ENCODE results near the gene SERPINE3. TPM values are rescaled to one million over a fixed set of nuclear protein-coding genes. Genes with fewer than 3 reads are reported as not detected.
A peak's percentile ranks its signal among the peaks of the same experiment; 100 is the strongest.

The SERPINE3 gene
- total RNA-seq, 8 experiments from 2014 or later, result 0.14 to 0.46 (median 0.21) TPM; not detected in 3

DNA sequence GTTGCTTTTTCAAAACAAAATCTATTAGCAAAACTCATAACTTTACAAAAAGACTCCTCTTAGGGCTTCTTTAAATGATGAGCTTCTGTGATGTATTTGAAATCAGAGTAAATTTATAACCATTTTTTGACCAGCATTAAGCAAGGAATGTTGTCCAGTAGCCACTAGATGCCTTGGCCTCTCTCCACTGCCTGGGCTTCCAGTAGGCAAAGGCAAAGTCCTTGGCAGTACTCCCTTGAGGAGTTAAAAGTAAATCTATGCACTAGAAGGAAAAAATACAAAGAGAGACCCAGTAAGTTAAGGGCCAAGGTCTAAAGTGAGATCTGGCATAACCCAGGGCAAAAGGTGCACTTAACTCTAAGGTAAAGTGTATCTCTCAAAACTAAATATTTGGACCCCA is 9.5 kb downstream of the SERPINE3 start:
- Histone ChIP-seq H3K27ac (no peak overlapping the region), H3K4me1 (replicated peaks in 1 of 2) (peaks cover 2 to 3% of the 10 kb centered on the region in 2 donors), H3K4me3 (no peak overlapping the region)
- ATAC-seq (replicated peaks in 6 of 8), result no peak
- in situ Hi-C loops (cut with MboI; ENCODE audit: low pct_unique_long_range_greater_than_20kb in 2 of 9, low sequenced_read_pairs in 9 of 9, unreplicated experiment in 9 of 9), result no loop called here

DNA sequence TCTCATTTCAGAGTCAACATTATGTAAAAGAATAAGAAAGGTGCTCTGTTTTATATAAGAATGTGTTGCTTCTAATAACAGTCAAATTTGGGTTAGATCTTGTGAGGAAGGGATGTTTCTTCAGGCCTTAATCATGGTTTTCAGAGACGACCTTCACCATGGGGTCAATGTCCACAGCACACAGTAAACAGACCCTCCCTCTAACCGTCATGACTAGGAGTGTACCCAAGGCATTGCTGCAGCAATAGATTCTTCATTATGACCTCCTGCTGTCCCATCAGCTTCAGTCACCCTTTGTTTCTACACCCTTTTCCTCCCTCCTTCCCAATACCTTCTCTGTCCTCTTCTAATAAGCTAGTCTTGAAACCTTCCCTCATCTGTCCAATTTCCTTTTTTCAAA is 15.7 kb downstream of the SERPINE3 start:
- Histone ChIP-seq H3K27ac (no peak overlapping the region), H3K4me3 (no peak overlapping the region), H3K4me1 (replicated peaks in 1 of 2) (peaks cover 0 to 5% of the 10 kb centered on the region in 2 donors)
- in situ Hi-C loops (cut with MboI; ENCODE audit: low pct_unique_long_range_greater_than_20kb in 2 of 9, low sequenced_read_pairs in 9 of 9, unreplicated experiment in 9 of 9), result no loop called here
- no peak for ATAC-seq (replicated peaks in 6 of 8)
- WGBS, 10 experiments, result 20 to 100% (median 68%) methylated on average over 1 to 2 of the region's 2 CpGs; no CpG with 5 or more reads in 4 of the 10 experiments

DNA sequence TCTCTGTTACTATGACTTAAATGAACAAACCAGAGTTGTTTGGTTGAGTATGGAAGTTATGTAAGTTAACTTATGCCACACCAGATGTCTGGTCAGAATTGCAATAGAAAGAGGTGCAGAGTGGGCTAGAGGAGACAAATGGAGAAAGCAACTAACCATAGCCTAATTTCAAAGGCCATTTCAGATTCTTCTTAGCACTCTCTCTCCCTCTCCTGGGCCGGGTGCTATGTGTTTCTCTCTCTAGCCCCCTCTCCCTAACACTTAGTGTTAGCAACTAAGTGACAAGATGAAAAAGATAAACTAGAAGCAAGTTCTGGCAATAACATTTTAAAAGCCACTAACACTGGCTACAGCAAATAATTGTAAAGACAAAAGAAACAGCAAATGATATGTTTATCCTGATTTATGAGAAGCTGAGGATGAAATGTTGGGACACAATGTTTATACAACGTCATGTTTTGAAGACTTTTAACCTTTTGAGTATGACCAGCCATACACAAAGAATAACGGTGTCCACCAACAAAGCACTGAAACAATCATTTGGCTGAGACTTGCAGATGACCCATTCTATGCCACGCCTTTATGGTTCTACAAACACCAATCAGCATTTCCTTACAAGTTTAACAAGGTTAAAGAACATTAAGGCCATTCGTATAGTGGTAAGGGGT is 18.6 kb downstream of the SERPINE3 start:
- no peak for ATAC-seq (replicated peaks in 6 of 8)

DNA sequence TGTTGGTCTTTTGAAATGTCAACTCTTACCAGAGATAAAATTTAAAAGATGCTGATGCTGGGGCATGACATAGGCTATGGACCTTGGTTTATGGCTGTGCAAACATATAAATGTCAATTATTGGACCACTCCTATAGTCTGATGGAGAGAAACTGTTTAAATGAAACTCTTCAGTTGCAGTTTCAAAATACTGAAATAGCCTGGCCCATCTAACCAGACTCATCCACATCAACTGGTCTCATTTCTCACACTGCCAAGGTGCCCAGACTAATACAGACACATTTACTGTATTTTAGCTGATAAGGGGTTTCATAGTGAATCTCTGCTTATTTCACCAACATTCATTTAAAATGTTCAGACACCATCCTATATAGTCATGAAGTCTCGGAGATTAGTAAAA is 19.9 kb downstream of the SERPINE3 start:
- Histone ChIP-seq H3K4me3 (no peak overlapping the region), H3K27ac (no peak overlapping the region), H3K4me1 (replicated peaks in 1 of 2) (peaks cover 0 to 5% of the 10 kb centered on the region in 2 donors)
- no peak for ATAC-seq (replicated peaks in 6 of 8)
- in situ Hi-C loops (cut with MboI; ENCODE audit: low pct_unique_long_range_greater_than_20kb in 2 of 9, low sequenced_read_pairs in 9 of 9, unreplicated experiment in 9 of 9), result no loop called here
- WGBS, 10 experiments, result 75 to 100% (median 100%) methylated on average over 1 of the region's 1 CpG; no CpG with 5 or more reads in 1 of the 10 experiments

More for the DNA sequence above, 18.6 kb downstream of the SERPINE3 start:
- Histone ChIP-seq H3K4me3 (no peak overlapping the region), H3K27ac (no peak overlapping the region), H3K4me1 (replicated peaks in 1 of 2) (peaks cover 0 to 5% of the 10 kb centered on the region in 2 donors)
- WGBS, 10 experiments, result 71 to 100% (median 89%) methylated on average over 2 to 5 of the region's 5 CpGs
- in situ Hi-C loops (cut with MboI; ENCODE audit: low pct_unique_long_range_greater_than_20kb in 2 of 9, low sequenced_read_pairs in 9 of 9, unreplicated experiment in 9 of 9), result no loop called here

DNA sequence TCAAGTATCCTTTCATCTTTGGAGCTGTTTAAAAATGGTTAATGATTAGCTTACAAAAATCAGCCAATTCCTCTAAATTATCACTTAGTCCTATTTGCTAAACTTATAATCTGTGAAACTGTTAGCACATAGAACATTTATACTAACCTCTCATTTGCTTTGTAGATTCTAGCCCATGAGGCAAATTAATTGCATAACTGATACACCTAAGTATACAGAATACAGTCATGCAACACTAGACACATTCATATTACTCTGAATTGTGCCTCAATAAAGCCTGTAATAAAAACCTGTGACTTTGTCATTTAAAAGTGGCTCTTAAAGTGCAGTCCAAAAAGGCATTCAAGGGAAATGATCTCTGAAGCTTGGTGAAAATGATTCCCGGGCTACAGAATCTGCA is 21.0 kb downstream of the SERPINE3 start:
- Histone ChIP-seq H3K4me3 (no peak overlapping the region), H3K4me1 (replicated peaks in 1 of 2) (peaks cover 0 to 5% of the 10 kb centered on the region in 2 donors), H3K27ac (no peak overlapping the region)
- in situ Hi-C loops (cut with MboI; ENCODE audit: low pct_unique_long_range_greater_than_20kb in 2 of 9, low sequenced_read_pairs in 9 of 9, unreplicated experiment in 9 of 9), result no loop called here
- 36 to 100% (median 68%) methylated on average over 1 of the region's 1 CpG; no CpG with 5 or more reads in 2 of the 10 experiments for whole genome bisulfite sequencing, 10 experiments
- no peak for ATAC-seq (replicated peaks in 6 of 8)

DNA sequence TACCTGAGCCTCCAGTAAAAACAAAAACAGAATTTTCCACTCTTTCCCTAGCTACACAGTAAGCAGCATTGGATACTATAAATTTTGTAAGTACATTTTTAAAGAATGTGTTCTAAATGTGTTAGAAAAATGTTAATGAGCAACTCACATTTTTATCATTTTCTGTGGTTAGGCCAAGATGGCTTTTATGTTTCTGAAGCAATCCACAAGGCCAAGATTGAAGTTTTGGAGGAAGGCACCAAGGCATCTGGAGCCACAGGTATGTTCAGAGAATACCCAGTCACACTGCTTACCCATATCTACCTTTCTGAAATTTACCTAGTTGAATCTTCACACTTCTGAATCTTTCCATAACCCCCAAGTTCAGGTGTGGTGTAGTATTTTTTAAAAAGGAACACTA is 21.6 kb downstream of the SERPINE3 start:
- peaks cover 0 to 5% of the 10 kb centered on the region in 2 donors for H3K4me1 ChIP-seq (replicated peaks in 1 of 2)
- no peak overlapping the region for H3K4me3 ChIP-seq
- ATAC-seq (replicated peaks in 6 of 8), result no peak
- in situ Hi-C loops (cut with MboI; ENCODE audit: low pct_unique_long_range_greater_than_20kb in 2 of 9, low sequenced_read_pairs in 9 of 9, unreplicated experiment in 9 of 9), result no loop called here
- no peak overlapping the region for H3K27ac ChIP-seq

DNA sequence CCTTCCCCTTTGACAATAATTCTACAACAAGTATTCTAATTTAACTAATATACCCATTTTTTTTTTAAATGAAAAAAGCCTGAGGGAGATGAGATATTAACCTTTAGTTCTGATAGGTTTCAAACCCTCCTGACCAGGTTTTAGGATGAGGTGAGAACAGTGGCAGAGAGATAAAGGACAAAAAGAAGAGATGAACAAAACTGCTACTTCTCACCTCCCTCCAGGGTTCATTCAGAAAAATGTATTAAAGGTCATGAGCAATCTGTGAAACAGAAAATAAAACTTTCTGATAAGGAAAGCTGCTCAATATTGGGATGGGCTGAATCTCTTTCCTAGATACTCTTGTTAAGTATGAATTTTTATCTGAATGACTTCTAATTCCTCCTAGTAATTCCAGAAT is 24.1 kb downstream of the SERPINE3 start:
- Histone ChIP-seq H3K4me1 (replicated peaks in 1 of 2) (no peaks in the 10 kb centered on the region), H3K4me3 (no peak overlapping the region), H3K27ac (no peak overlapping the region)
- in situ Hi-C loops (cut with MboI; ENCODE audit: low pct_unique_long_range_greater_than_20kb in 2 of 9, low sequenced_read_pairs in 9 of 9, unreplicated experiment in 9 of 9), result no loop called here
- no peak for ATAC-seq (replicated peaks in 6 of 8)

DNA sequence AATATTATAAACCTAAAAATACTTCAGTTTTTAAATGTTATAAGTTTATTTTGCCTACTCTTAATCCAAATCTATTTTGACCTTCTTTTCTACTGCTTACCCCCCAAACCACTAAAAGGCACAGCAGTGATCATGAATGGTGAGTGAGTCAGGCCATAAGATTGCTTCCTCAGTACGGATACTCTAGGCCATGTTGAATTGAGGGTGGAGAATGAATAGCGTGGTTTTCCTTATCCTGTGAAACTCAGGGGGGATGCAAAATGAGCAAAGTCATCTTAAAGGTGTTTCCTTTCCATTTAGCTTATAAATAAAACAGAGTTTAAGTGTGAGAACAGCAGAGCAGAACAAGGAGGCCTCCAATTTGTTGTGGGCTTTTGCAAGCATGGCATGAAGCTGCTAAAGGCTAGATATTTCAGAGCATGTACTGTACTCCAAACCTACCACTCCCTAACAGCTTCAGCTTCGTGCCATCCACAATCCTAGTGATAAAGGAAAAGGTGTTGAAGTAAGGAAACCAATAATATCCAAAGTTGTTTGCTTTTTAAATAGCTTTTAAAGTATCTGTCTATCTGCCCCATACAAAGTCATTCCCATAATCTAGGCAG is 25.0 kb downstream of the SERPINE3 start:
- ATAC-seq (replicated peaks in 6 of 8), result peak in 2 of 8 experiments; percentile 36 to 59
- no peaks in the 10 kb centered on the region for H3K4me1 ChIP-seq (replicated peaks in 1 of 2)
- in situ Hi-C loops (cut with MboI; ENCODE audit: low pct_unique_long_range_greater_than_20kb in 2 of 9, low sequenced_read_pairs in 9 of 9, unreplicated experiment in 9 of 9), result no loop called here
- WGBS, 10 experiments, result 61 to 100% (median 94%) methylated on average over 1 to 3 of the region's 3 CpGs; no CpG with 5 or more reads in 1 of the 10 experiments
- H3K4me3 ChIP-seq, result no peak overlapping the region
- H3K27ac ChIP-seq, result no peak overlapping the region

DNA sequence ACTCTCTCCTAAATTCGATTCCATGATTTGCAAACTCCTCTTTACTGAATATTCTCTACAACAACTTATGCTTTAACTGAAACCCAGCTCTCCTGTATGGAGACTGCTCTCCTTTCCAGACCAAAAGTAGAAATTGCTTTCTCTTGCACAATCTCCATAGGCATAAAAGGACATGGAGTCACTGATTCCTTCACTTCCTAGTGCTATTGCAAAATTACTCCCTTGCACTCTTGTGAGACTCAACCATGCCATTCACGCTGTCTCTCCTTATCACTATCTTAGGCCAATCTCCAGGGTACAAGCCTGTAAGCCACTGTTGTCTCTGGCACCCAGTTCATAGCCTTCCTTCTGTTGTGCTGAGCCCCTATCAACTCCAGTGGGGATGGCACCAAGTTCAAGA is 30.6 kb downstream of the SERPINE3 start:
- ATAC-seq (replicated peaks in 6 of 8), result no peak
- 58 to 100% (median 97%) methylated on average over 1 to 2 of the region's 2 CpGs for WGBS, 10 experiments
- Histone ChIP-seq H3K4me1 (replicated peaks in 1 of 2) (no peaks in the 10 kb centered on the region), H3K4me3 (no peak overlapping the region), H3K27ac (no peak overlapping the region)
- in situ Hi-C loops (cut with MboI; ENCODE audit: low pct_unique_long_range_greater_than_20kb in 2 of 9, low sequenced_read_pairs in 9 of 9, unreplicated experiment in 9 of 9), result no loop called here

DNA sequence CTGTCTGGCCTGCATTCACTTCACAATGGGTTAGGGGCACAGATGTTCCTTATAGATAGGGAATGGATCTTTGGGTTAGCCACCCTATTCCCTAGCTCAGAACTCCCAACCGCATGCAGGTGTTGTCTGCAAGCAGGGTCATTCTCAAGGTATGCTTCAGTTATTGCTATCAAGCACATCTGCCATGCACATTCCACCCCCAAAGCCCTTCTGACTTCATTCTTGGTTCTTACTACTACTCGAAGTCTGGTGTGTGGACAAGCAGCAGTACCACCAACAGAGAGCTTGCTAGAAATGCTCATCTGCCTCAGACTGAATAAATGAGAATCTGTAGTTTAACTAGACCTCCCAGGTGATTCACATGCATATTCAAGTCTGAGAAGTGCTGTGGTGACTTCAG is 31.3 kb downstream of the SERPINE3 start:
- Histone ChIP-seq H3K27ac (no peak overlapping the region), H3K4me3 (no peak overlapping the region), H3K4me1 (replicated peaks in 1 of 2) (no peaks in the 10 kb centered on the region)
- 0 to 100% (median 94%) methylated on average over 1 to 2 of the region's 2 CpGs; no CpG with 5 or more reads in 2 of the 10 experiments for WGBS, 10 experiments
- no peak for ATAC-seq (replicated peaks in 6 of 8)
- in situ Hi-C loops (cut with MboI; ENCODE audit: low pct_unique_long_range_greater_than_20kb in 2 of 9, low sequenced_read_pairs in 9 of 9, unreplicated experiment in 9 of 9), result no loop called here

DNA sequence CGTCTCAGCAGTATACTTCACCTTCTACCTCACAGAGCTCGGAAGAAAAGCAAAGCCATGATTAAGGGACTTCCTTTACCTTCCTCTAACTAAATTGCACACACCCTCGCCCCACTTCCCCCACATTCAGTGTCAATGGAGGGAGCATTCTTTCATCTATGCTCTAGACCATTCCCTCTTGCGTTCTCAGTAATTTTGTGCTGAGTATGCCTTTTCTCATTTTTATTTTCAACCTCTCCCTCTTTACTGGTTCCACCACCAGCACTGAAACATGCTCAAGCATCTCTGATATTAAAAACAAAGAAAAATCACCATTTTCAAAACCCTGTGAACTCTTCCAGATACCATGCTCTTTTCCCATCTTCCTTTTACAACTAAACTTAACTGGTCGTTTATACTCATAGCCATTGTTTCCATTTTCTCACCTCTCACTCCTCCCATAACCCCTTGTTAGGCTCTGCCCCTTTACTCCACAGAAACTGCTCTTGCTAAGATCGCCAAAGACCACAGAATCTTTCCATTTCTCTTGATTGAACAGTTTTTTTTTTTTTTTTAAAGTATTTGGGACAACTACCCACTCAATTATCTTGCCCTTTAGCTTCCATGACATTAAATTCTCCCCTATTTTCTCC is 32.4 kb downstream of the SERPINE3 start:
- in situ Hi-C loops (cut with MboI; ENCODE audit: low pct_unique_long_range_greater_than_20kb in 2 of 9, low sequenced_read_pairs in 9 of 9, unreplicated experiment in 9 of 9), result no loop called here
- H3K4me1 ChIP-seq (replicated peaks in 1 of 2), result no peaks in the 10 kb centered on the region
- no peak overlapping the region for H3K4me3 ChIP-seq
- no peak for ATAC-seq (replicated peaks in 6 of 8)
- no peak overlapping the region for H3K27ac ChIP-seq
- WGBS, 10 experiments, result 85 to 100% (median 93%) methylated on average over 4 to 6 of the region's 6 CpGs

DNA sequence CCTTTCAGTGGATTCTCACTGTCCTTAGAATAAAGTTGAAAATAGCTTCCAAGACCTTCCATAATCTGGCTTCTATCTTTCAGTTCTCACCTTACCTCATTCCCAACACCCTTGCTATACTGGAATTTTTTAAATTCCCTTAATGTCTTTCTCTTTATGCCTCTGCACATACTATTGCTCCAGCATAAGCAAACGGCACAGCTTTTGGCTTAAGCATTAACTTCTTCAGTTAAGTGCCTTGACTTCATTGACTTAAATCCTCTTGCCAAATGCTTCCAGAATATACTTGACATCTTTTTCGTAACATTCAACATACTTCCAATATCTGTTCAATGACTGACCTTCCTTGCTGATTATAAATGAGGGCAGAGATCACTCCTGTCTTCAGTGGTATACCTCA is 34.0 kb downstream of the SERPINE3 start:
- no peak for ATAC-seq (replicated peaks in 6 of 8)
- H3K4me1 ChIP-seq (replicated peaks in 1 of 2), result no peaks in the 10 kb centered on the region
- no peak overlapping the region for H3K4me3 ChIP-seq
- 79 to 100% (median 100%) methylated on average over 1 to 2 of the region's 2 CpGs; no CpG with 5 or more reads in 1 of the 10 experiments for WGBS, 10 experiments
- in situ Hi-C loops (cut with MboI; ENCODE audit: low pct_unique_long_range_greater_than_20kb in 2 of 9, low sequenced_read_pairs in 9 of 9, unreplicated experiment in 9 of 9), result no loop called here
- H3K27ac ChIP-seq, result no peak overlapping the region

DNA sequence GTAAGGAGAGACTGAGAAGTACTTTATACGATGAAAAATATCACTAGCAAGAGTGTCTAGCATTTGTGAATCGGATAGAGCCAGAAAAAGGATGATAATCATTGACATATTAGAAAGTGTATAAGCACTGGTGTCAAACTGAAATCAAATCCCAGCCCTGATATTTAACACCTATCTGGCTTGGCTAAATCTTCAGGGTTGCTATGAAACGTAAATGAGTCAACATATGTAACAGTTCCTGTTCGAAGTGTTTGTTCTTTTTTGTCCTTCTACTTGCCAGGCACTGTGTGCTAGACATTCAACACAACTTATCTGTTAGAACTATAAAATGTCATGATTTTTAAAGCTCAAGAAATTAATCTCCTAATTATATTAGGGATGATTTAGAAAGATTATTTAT is 40.8 kb downstream of the SERPINE3 start:
- Histone ChIP-seq H3K4me3 (no peak overlapping the region), H3K27ac (no peak overlapping the region), H3K4me1 (replicated peaks in 1 of 2) (no peaks in the 10 kb centered on the region)
- WGBS, 10 experiments, result 63 to 100% (median 89%) methylated on average over 1 to 4 of the region's 4 CpGs
- in situ Hi-C loops (cut with MboI; ENCODE audit: low pct_unique_long_range_greater_than_20kb in 2 of 9, low sequenced_read_pairs in 9 of 9, unreplicated experiment in 9 of 9), result no loop called here
- ATAC-seq (replicated peaks in 6 of 8), result peak in 1 of 8 experiments; percentile 75

DNA sequence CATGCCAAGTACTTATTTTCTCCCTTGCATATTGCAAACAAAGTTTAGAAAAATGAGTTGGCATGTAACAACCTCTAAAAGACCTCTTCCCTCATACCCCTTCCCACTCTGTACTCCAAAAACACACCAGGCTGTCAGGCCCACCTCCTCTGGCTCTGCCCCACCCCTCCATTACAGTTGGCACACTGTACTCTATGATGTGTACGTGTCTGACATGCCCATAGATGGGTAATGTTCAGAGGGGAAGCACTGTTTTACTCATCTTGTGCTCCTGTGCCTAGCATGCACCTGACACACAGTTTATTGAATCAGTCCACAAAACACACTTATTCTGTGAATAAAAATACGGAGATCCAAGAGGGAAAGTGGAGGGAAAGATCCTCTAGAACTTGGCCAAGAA is 45.6 kb downstream of the SERPINE3 start:
- in situ Hi-C loops (cut with MboI; ENCODE audit: low pct_unique_long_range_greater_than_20kb in 2 of 9, low sequenced_read_pairs in 9 of 9, unreplicated experiment in 9 of 9), result no loop called here
- H3K4me3 ChIP-seq, result no peak overlapping the region
- H3K4me1 ChIP-seq (replicated peaks in 1 of 2), result no peaks in the 10 kb centered on the region
- H3K27ac ChIP-seq, result no peak overlapping the region
- 82 to 100% (median 100%) methylated on average over 1 to 2 of the region's 2 CpGs; no CpG with 5 or more reads in 1 of the 10 experiments for WGBS, 10 experiments
- no peak for ATAC-seq (replicated peaks in 6 of 8)

Data from motor neuron (in vitro differentiated cells).